Prostate gland (tissue), 2 donors: ENCODE results near the gene TEX35.

ENCODE experiments used
- CTCF ChIP-seq, 4 experiments: fragments of 200-600 bp in 2 of 4; fragments of 450-650 bp in 2 of 4; sonication (generic) in 2 of 4; IDR thresholded peaks; 1 replicate in 3 of 4; 2 replicates in 1 of 4; pipeline ENCODE4 v1.5.1; 2016 to 2019; ENCODE audit warnings: antibody characterized with exemption in 4 of 4, mild to moderate bottlenecking in 2 of 4, moderate library complexity in 2 of 4
- POLR2A ChIP-seq: fragments of 450-650 bp; IDR thresholded peaks from one replicate; pipeline ENCODE4 v1.6.1; 2016; ENCODE audit warnings: antibody characterized with exemption, mild to moderate bottlenecking
- POLR2AphosphoS5 ChIP-seq: sonication (generic); formaldehyde crosslinking; IDR thresholded peaks from one replicate; pipeline ENCODE4 v1.6.1; 2017; ENCODE audit warnings: antibody characterized with exemption

- TF ChIP-seq CTCF (IDR thresholded peaks at IDR 0.05) = no peak
- no peak for TF ChIP-seq POLR2A
- TF ChIP-seq POLR2AphosphoS5 = no peak
Observed at GRCh38 chr1:178495158-178495557, 17.8 kb upstream of the TEX35 start.
